ENCODE data around the gene GPC3. TPM values are rescaled to one million over a fixed set of nuclear protein-coding genes. Genes with fewer than 3 reads are reported as not detected.
A peak's percentile ranks its signal among the peaks of the same experiment; 100 is the strongest.

Gene GPC3
- total RNA-seq, 2 donors from 2014 or later, result 16.9 to 22.7 TPM

- TF ChIP-seq POLR2A (IDR thresholded peaks at IDR 0.05), result no peak
- TF ChIP-seq CTCF (IDR thresholded peaks at IDR 0.05), result no peak
- intact Hi-C loops (cut with DNase I), result no loop called here
- H3K27ac ChIP-seq, result peak overlapping the region in 2 of 4 donors; percentile 12 to 55
- ATAC-seq (no peak), DNase-seq (no peak)
- no peaks in the 10 kb centered on the region for H3K27me3 ChIP-seq
- H3K36me3 ChIP-seq (replicated peaks in 1 of 2; ENCODE audit: insufficient read depth in 1 of 2, low read depth in 2 of 2), result no peaks in the 10 kb centered on the region
- H3K4me1 ChIP-seq, result peaks cover 10% of the 10 kb centered on the region
- no peak overlapping the region for H3K4me3 ChIP-seq
- no peaks in the 10 kb centered on the region for H3K9me3 ChIP-seq
- 25 to 31% methylated on average over 2 of the region's 2 CpGs for WGBS, 2 donors
Observed at GRCh38 chrX:133639726-133640125, 345.7 kb downstream of the GPC3 start.

- peak in 2 of 4 donors; percentile 22 to 47 for DNase-seq
- Histone ChIP-seq H3K4me3 (no peak overlapping the region), H3K9me3 (no peaks in the 10 kb centered on the region), H3K4me1 (peaks cover 10% of the 10 kb centered on the region), H3K27ac (no peak overlapping the region), H3K27me3 (no peaks in the 10 kb centered on the region), H3K36me3 (replicated peaks in 1 of 2; ENCODE audit: insufficient read depth in 1 of 2, low read depth in 2 of 2) (no peaks in the 10 kb centered on the region)
- TF ChIP-seq CTCF (IDR thresholded peaks at IDR 0.05), result no peak
- TF ChIP-seq POLR2A (IDR thresholded peaks at IDR 0.05), result no peak
- intact Hi-C loops (cut with DNase I), result no loop called here
- WGBS, 2 donors, result 48 to 59% methylated on average over 3 to 4 of the region's 4 CpGs
- no peak for ATAC-seq
Observed at GRCh38 chrX:133638285-133638684, 347.1 kb downstream of the GPC3 start.

- Histone ChIP-seq H3K4me3 (no peak overlapping the region), H3K27ac (no peak overlapping the region), H3K4me1 (peaks cover 10% of the 10 kb centered on the region), H3K9me3 (no peaks in the 10 kb centered on the region), H3K27me3 (no peaks in the 10 kb centered on the region), H3K36me3 (replicated peaks in 1 of 2; ENCODE audit: insufficient read depth in 1 of 2, low read depth in 2 of 2) (no peaks in the 10 kb centered on the region)
- no peak for DNase-seq
- 73 to 85% methylated on average over 5 of the region's 5 CpGs for WGBS, 2 donors
- TF ChIP-seq POLR2A (IDR thresholded peaks at IDR 0.05) (no peak), CTCF (IDR thresholded peaks at IDR 0.05) (no peak)
- intact Hi-C loops (cut with DNase I), result no loop called here
- ATAC-seq, result no peak
Observed at GRCh38 chrX:133637765-133638164, 347.6 kb downstream of the GPC3 start.

GRCh38 chrX:133636009-133636408 lies 349.4 kb downstream of the GPC3 start:
- DNase-seq, result no peak
- H3K27me3 ChIP-seq, result no peaks in the 10 kb centered on the region
- no peaks in the 10 kb centered on the region for H3K36me3 ChIP-seq (replicated peaks in 1 of 2; ENCODE audit: insufficient read depth in 1 of 2, low read depth in 2 of 2)
- TF ChIP-seq POLR2A (IDR thresholded peaks at IDR 0.05) (no peak), CTCF (IDR thresholded peaks at IDR 0.05) (no peak)
- peaks cover 10% of the 10 kb centered on the region for H3K4me1 ChIP-seq
- no peak overlapping the region for H3K4me3 ChIP-seq
- 80 to 91% methylated on average over 6 of the region's 6 CpGs for WGBS, 2 donors
- ATAC-seq, result no peak
- intact Hi-C loops (cut with DNase I), result no loop called here
- H3K27ac ChIP-seq, result no peak overlapping the region
- H3K9me3 ChIP-seq, result no peaks in the 10 kb centered on the region

GRCh38 chrX:133634416-133634815 lies 351.0 kb downstream of the GPC3 start:
- Histone ChIP-seq H3K36me3 (replicated peaks in 1 of 2; ENCODE audit: insufficient read depth in 1 of 2, low read depth in 2 of 2) (no peaks in the 10 kb centered on the region), H3K9me3 (no peaks in the 10 kb centered on the region), H3K4me3 (no peak overlapping the region), H3K27me3 (no peaks in the 10 kb centered on the region), H3K4me1 (no peaks in the 10 kb centered on the region), H3K27ac (no peak overlapping the region)
- ATAC-seq (no peak), DNase-seq (no peak)
- intact Hi-C loops (cut with DNase I), result no loop called here
- WGBS, 2 donors, result 0 to 100% methylated on average over 1 of the region's 1 CpG
- TF ChIP-seq CTCF (IDR thresholded peaks at IDR 0.05) (no peak), POLR2A (IDR thresholded peaks at IDR 0.05) (no peak)
